Aortic smooth muscle cell (primary cell): ENCODE results near the gene ADNP. TPM values are rescaled to one million over a fixed set of nuclear protein-coding genes. Genes with fewer than 3 reads are reported as not detected.

ENCODE experiments used
- total RNA-seq: library from RNA; depleted of rRNA; stranded (reverse); fragments of >200 nt; gene quantifications from 2 replicates; pipeline ENCODE4 v1.2.3, GENCODE V29; 2014

Gene ADNP
- 25.2 and 35.9 TPM in 2 replicates for total RNA-seq

DNA sequence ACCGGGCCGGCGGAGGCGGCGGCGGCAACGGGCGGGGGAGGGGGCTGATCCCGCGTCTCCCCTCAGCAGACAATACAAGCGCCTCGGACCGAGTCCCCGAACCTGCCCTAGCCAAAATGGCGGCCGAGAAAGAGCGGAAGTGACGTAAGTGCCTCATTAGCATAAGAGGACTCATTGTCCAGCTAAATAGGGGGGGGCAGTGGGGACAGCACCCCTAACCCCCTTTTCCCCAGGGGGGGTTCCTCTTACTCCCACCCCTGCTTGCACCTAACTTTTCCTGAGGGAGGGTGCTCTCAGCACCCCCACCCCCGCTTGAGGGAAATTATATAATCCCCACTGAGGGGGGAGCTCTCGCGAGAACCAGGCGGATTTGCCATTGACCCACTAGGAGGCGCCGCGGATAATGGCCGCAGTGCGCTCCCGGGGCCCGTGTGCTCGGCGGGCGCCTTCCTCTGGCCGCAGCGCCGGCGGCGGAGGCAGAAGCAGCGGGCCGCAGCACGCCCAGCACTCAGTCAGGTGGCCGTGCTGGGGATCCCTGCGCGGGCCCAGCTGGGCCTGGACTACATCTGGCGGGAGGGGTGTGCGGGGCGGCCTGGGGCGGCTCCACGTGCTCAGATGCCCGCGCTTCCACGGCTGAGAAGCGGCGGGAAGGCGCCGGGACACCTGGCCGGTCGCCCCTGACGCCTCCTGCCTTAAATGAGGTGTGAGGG, at the start of gene ADNP:
ADNP (minus strand) TSS at position 132 of the 710 bp plus-strand sequence. CDS start 27,441 bp downstream, outside the sequence.

GRCh38 chr20:50958615-50959542, 27.6 kb upstream of the ADNP start, which contains the start of gene MOCS3:
MOCS3 (plus strand) TSS chr20:50958818; CDS start chr20:50958843, 25 bp downstream.

GRCh38 chr20:50957798-50958614, 26.8 kb upstream of the ADNP start, which contains the start of gene DPM1:
DPM1 (minus strand) TSS chr20:50958532; CDS start chr20:50958523, 9 bp downstream.

Other genes starting within 250 kb of the ADNP start
- 0.12 and 0.13 TPM in 2 replicates for gene RIPOR3, start 239.9 kb downstream of the ADNP start, total RNA-seq
- 0.25 and 0.26 TPM in 2 replicates for gene PARD6B, start 199.9 kb downstream of the ADNP start, total RNA-seq
- 12.2 and 14.4 TPM in 2 replicates for gene BCAS4, start 136.4 kb downstream of the ADNP start, total RNA-seq
- gene DPM1, start 27.1 kb upstream of the ADNP start, total RNA-seq = 52.2 and 55.8 TPM in 2 replicates
- gene MOCS3, start 27.4 kb upstream of the ADNP start, total RNA-seq = 6.3 and 6.9 TPM in 2 replicates
- 0.13 TPM in 1 of 2 replicates, not detected in the other for gene KCNG1, start 91.7 kb upstream of the ADNP start, total RNA-seq